Inferior parietal cortex (tissue), 1 donor: Measurements from ENCODE around the gene NSRP1.
"Not testable (repeated sequence)": the region's sequence is repeated elsewhere in the genome, so short reads cannot be mapped to it uniquely, and the experiment has no call there.

Experiments
- DNase-seq: peaks from one replicate; pipeline ENCODE4 v3.0.0-alpha.2; 2016; ENCODE audit errors: extremely low spot score

NSRP1 gene

GRCh38 chr17:30187573-30187972, 71.0 kb downstream of the NSRP1 start:
- no peak for DNase-seq

- no peak for DNase-seq
These were observed 71.8 kb downstream of the NSRP1 start for GRCh38 chr17:30188211-30188939.

- peak; percentile 17 for DNase-seq
These were observed 74.5 kb downstream of the NSRP1 start for GRCh38 chr17:30191072-30191471.

GRCh38 chr17:30196504-30196903, 79.9 kb downstream of the NSRP1 start:
- DNase-seq, result no peak

GRCh38 chr17:30197416-30197815, 80.8 kb downstream of the NSRP1 start:
- DNase-seq, result no peak

- no peak for DNase-seq
These were observed 83.0 kb downstream of the NSRP1 start for GRCh38 chr17:30199600-30199999.

GRCh38 chr17:30200106-30200505, 83.5 kb downstream of the NSRP1 start:
- DNase-seq, result no peak

- not testable (repeated sequence) for DNase-seq
These were observed 84.0 kb downstream of the NSRP1 start for GRCh38 chr17:30200656-30201055.

GRCh38 chr17:30203471-30203981, 86.9 kb downstream of the NSRP1 start:
- no peak for DNase-seq

GRCh38 chr17:30207655-30208054, 91.0 kb downstream of the NSRP1 start:
- no peak for DNase-seq

- DNase-seq, result no peak
These were observed 91.6 kb downstream of the NSRP1 start for GRCh38 chr17:30208214-30208613.

- DNase-seq, result no peak
These were observed 93.3 kb downstream of the NSRP1 start for GRCh38 chr17:30209930-30210329.

GRCh38 chr17:30210366-30210765, 93.8 kb downstream of the NSRP1 start:
- DNase-seq, result no peak

GRCh38 chr17:30210901-30211300, 94.3 kb downstream of the NSRP1 start:
- DNase-seq, result no peak

GRCh38 chr17:30211371-30211770, 94.8 kb downstream of the NSRP1 start:
- no peak for DNase-seq

GRCh38 chr17:30212750-30213149, 96.1 kb downstream of the NSRP1 start:
- DNase-seq, result no peak

- no peak for DNase-seq
These were observed 100.4 kb downstream of the NSRP1 start for GRCh38 chr17:30217054-30217453.

- no peak for DNase-seq
These were observed 101.2 kb downstream of the NSRP1 start for GRCh38 chr17:30217746-30218245.

GRCh38 chr17:30218799-30219198, 102.2 kb downstream of the NSRP1 start:
- DNase-seq, result no peak

- no peak for DNase-seq
These were observed 102.7 kb downstream of the NSRP1 start for GRCh38 chr17:30219315-30219714.

- DNase-seq, result no peak
These were observed 103.2 kb downstream of the NSRP1 start for GRCh38 chr17:30219833-30220232.

GRCh38 chr17:30220414-30220813, 103.8 kb downstream of the NSRP1 start:
- no peak for DNase-seq

GRCh38 chr17:30221346-30221745, 104.7 kb downstream of the NSRP1 start:
- no peak for DNase-seq

GRCh38 chr17:30222251-30222650, 105.6 kb downstream of the NSRP1 start:
- DNase-seq, result no peak
